NCI-H510A treated with DMSO at 0.1 percent for 48 hours (cell line): ENCODE data around the gene DRC7.
A peak's percentile ranks its signal among the peaks of the same experiment; 100 is the strongest.

ENCODE experiments used
- DNase-seq: peaks from one replicate; lab custom pipeline; 2025; lab: John Stamatoyannopoulos, UW

DRC7 gene

GRCh38 chr16:57750796-57751538 is 56.4 kb downstream of the DRC7 start:
- no peak for DNase-seq

DNA sequence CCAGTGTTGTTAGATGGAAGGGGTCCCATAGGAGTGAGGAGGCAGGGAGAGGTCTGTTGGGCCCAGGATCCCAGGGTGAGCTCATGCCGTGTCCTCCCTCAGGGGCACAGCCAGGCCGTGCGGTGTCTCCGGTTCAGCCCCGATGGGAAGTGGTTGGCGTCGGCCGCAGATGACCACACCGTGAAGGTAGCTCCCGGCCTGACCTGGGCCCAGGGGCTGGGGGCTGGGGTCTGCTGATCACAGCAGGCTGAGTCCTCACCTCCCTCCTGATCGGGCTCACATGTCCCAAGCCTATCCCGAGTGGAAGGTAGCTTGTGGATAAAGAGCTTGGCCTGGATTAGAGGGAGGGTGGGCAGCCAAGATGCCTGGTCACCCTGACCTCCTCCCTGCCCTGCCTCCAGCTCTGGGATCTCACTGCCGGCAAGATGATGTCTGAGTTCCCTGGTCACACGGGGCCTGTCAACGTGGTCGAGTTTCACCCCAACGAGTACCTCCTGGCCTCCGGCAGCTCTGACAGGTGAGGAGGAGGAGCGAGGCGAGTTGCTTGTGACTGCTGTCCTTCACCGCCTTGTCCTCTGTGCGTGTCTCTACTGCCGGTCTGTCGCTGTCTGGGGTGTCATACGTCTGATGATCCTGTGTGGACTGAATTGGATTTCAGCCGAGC is 57.1 kb downstream of the DRC7 start:
- DNase-seq: no peak

DNA sequence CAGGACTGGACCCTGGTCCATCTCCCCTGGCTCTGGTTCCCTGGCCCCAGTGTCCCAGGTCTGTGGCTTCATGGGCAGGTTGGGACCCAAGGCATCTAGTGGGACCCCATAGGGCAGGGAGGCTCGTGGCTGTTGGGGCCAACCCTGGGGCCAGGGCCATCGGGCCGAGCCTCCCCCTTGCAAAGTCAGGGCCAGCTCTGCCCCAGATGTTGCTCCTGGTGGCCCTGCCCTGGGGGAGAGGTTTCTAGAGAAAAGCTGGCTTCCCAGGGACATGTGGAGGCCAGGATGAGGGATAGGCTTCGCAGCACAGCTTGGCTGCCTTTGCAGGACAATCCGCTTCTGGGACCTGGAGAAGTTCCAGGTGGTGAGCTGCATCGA is 57.6 kb downstream of the DRC7 start:
- no peak for DNase-seq

DNA sequence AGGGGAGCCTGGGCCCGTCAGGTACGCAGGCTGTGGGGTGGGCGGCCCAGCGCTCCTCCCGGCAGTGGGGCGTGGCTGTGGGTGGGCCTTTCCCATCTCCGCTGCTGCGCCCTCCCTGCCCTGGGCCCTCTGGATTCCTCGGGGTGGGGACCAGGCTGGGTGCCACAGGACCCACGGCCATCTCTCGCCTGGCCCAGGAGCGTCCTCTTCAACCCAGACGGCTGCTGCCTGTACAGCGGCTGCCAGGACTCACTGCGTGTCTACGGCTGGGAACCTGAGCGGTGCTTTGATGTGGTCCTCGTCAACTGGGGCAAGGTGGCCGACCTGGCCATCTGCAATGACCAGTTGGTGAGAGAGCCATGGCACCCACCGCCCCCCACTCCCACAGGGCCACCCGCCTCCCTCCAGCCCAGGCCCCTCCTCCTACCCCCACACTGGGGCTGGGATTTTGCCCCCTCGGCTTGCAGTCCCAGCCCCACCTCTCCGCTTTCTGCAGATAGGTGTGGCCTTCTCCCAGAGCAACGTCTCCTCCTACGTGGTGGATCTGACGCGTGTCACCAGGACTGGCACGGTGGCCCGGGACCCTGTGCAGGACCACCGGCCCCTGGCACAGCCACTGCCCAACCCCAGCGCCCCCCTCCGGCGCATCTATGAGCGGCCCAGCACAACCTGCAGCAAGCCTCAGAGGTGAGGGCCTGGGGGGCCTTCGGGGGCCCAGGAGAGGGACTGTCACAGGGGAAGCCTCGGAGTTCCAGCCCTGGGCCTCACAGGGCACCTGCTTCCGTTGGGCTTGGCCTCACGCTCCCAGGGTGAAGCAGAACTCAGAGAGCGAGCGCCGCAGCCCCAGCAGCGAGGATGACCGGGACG is 58.2 kb downstream of the DRC7 start:
- no peak for DNase-seq

DNA sequence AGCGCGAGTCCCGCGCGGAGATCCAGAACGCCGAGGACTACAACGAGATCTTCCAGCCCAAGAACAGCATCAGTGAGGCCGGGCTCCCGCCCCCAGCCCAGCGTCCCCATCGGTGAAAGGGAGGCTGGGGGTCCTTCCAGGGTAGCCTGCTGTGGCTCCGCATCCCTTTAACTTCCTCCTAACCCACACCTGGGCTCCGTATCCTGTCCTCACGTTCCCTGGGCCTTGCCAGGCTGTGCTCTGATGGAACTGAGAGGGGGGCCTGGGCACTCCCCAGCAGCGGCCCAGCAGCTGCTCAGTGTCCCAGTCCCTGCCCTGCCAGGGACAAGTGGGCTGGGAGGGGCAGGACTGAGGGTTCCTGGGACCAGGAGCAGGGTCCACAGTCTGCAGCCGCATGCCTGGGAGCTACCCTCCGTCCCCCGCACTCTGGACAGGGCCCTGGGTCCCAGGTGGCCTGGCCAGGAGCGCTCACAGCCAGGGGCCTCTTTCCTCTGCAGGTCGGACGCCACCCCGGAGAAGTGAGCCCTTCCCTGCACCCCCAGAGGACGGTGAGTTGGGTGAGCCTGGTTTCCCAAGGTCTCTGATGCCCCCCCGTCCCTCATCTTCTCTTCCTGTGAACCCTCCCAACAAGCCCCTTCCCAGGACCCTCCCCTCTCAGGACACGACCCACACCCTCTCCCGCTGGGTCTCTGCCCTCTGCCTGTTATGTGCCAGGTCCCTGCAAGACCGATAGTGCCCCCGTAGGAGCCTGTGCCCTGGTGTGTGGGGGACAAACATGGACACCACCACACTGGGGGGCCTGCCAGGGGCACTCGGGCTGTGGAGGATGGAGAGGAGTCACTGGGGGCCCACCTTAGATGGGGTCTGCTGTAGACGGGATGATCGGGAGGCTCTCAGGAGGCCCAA is 59.1 kb downstream of the DRC7 start:
- no peak for DNase-seq

- no peak for DNase-seq
These were observed 59.9 kb downstream of the DRC7 start for GRCh38 chr16:57754354-57755060.

- no peak for DNase-seq
These were observed 60.6 kb downstream of the DRC7 start for GRCh38 chr16:57755061-57755684.

GRCh38 chr16:57755726-57756423 is 61.3 kb downstream of the DRC7 start:
- no peak for DNase-seq

- DNase-seq: no peak
These were observed 62.1 kb downstream of the DRC7 start for GRCh38 chr16:57756424-57757325.

DNA sequence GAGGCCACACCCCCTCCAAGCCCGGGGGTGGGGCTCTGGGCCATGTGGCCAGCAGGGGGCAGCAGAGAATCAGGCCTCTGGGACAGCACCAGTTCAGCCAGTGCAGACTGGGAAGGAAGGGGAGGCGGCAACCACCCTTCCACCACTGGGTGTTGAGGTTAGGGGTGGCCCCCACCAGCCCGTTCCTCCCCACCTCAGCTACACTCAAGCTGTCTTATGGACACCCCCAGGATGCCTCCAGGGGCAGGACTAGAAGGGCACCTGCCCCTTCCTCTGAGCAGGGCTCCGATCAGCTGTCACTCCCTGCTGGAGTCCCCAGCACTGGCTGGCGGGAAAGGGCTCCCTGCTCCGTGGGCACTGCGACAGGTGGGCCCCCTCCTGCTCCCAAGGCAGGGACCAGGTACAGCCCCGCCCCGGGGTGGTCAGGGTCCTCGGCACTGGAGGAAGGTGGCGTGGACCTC is 62.8 kb downstream of the DRC7 start:
- DNase-seq: peak; percentile 69

- no peak for DNase-seq
These were observed 63.3 kb downstream of the DRC7 start for GRCh38 chr16:57757883-57758282.

DNA sequence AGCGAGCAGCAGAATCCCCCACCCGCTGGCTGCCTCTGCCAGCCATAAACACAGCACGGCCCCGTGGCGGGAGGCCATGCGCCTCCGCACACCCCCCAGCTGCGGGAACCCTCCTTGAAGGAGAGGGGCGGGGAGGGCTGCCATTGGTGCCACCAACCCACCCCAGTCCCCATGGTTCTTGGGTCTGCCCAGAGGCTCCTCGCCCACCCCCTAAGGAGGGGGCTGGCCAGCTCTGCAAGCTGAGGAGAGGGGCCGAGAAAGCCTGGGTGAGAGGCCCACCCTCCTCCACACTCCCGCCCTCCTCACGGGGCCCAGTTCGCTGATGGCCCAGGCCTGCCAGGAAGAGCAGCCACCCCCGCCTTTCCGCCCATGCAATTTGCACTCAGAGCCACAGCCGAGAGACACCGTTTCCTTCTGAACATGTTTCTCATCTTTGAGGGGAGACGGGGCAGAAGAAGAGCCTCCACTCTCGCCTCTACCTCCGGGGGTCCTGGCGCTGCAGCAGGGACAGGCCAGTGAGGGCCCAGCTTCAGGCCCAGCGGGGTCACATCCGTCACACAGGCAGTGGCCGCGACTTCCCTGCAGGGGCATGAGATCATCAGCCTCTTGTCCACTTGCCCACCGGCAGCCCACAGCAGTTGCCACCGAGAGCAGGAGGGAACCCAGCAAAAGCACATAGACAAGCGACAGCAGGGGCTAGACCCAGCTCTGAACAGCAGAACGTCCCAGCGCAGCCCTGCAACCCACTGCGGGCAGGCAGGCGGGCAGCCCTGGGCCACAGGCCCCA is 63.9 kb downstream of the DRC7 start:
- DNase-seq: no peak

GRCh38 chr16:57759131-57759530 is 64.5 kb downstream of the DRC7 start:
- DNase-seq: no peak

- no peak for DNase-seq
These were observed 65.1 kb downstream of the DRC7 start for GRCh38 chr16:57759541-57760356.

DNA sequence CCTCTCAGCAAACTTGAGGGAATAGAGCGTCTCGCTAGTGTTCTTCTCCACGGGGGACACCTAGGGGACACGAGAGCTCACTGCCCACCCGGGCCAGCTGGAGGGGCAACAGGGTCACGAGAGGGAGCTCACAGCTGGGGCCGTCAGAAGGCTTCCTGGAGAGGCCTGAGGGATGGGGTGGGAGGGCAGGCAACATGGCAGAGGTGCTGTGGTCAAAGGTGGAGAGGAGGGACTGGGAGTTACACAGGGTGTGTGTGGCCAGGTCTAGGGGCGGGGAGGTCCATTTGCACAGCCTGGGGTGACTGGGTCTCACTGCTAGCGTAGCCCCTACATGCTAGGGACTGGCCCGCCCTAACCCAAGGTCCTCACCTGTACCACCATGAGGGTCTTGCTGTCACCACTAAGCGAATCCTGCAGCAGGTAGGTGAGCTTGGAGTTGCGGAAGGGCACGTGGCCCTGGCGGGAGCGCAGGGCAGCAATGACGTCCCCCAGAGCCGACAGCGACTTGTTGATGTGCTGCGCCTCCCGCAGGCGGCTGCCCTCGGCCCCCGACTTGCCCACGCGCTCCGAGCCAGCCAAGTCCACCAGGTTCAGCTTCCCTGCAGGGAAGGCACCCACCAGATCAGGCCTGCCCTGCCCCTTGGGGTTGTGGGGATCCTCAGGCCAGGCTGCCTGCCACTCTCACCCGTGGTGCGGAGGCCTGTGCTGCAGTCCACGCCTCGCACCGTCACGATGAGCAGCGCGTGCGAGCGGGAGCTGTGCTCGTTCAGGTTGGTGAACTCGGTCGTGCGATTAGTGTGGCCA is 66.0 kb downstream of the DRC7 start:
- DNase-seq: no peak

DNA sequence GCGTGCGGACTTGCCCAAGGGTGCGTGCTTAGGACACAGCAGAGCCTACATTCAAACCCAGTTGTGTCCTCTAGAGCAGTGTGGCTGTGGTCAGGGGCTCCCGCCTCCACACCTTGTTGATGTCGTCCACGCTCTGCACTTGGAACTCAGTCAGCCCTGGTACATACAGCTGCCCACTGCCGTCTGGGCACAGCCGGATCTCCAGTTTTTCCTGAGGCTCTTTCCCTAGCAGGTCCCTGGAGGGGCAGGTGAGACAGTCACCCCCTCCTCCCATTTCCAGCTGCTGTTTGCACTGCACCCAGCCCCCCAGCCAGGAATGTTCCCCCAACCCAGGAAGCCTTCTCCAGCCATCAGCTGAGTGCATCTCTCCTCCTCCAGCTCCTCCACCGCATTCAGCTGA is 66.7 kb downstream of the DRC7 start:
- no peak for DNase-seq
